Prostate gland (tissue), 2 donors: ENCODE results near the gene ROBO2. TPM values are rescaled to one million over a fixed set of nuclear protein-coding genes. Genes with fewer than 3 reads are reported as not detected.

ENCODE experiments used
- DNase-seq: peaks from one replicate; pipeline ENCODE4 v3.0.0-alpha.2; 2019; ENCODE audit warnings: low spot score
- H3K27ac ChIP-seq, 2 donors: fragments of 200-600 bp; sonication (generic); 2 replicates each; pipeline ENCODE4 v1.5.1; 2017 to 2019
- H3K27me3 ChIP-seq: fragments of 200-600 bp; sonication (generic); replicated peaks from 2 replicates; pipeline ENCODE4 v1.5.1; 2019; ENCODE audit not compliant: insufficient read depth
- H3K36me3 ChIP-seq, 2 donors: fragments of 200-600 bp; sonication (generic); 1 replicate in 1 of 2; 2 replicates in 1 of 2; pipeline versions ENCODE4 v1.5.1 to v1.8.1; 2017 to 2019
- H3K4me1 ChIP-seq: fragments of 200-600 bp; sonication (generic); replicated peaks from 2 replicates; pipeline ENCODE4 v1.5.1; 2019
- H3K4me3 ChIP-seq, 2 donors: fragments of 200-600 bp; sonication (generic); 2 replicates each; pipeline ENCODE4 v1.5.1; 2017 to 2019
- H3K9me3 ChIP-seq: fragments of 200-600 bp; sonication (generic); 2 replicates; pipeline ENCODE4 v1.5.1; 2017
- POLR2A ChIP-seq: fragments of 450-650 bp; IDR thresholded peaks from one replicate; pipeline ENCODE4 v1.6.1; 2016; ENCODE audit warnings: antibody characterized with exemption, mild to moderate bottlenecking
- POLR2AphosphoS5 ChIP-seq: sonication (generic); formaldehyde crosslinking; IDR thresholded peaks from one replicate; pipeline ENCODE4 v1.6.1; 2017; ENCODE audit warnings: antibody characterized with exemption
- WGBS: methylation state at CpG from one replicate; pipeline ENCODE4 v1.1.5; 2018; 5-methylcytosine and 5-hydroxymethylcytosine counted together
- intact Hi-C: fragments of 100-400 bp; cut with DNase I; formaldehyde crosslinking; loops from one replicate; pipeline ENCODE4 v1.14.2; 2022
- total RNA-seq, 2 donors: library from RNA; depleted of rRNA; stranded (reverse); fragments of >200 nt; gene quantifications; one replicate each; pipeline ENCODE4 v1.1.0, GENCODE V29; 2016
- TF ChIP-seq, protein P1 (sequence below), 4 experiments: fragments of 200-600 bp in 2 of 4; fragments of 450-650 bp in 2 of 4; sonication (generic) in 2 of 4; IDR thresholded peaks; 1 replicate in 3 of 4; 2 replicates in 1 of 4; pipeline ENCODE4 v1.5.1; 2016 to 2019; ENCODE audit warnings: antibody characterized with exemption in 4 of 4, mild to moderate bottlenecking in 2 of 4, moderate library complexity in 2 of 4

The ROBO2 gene
- total RNA-seq, 2 donors from 2014 or later = 3.6 to 18.2 TPM

DNA sequence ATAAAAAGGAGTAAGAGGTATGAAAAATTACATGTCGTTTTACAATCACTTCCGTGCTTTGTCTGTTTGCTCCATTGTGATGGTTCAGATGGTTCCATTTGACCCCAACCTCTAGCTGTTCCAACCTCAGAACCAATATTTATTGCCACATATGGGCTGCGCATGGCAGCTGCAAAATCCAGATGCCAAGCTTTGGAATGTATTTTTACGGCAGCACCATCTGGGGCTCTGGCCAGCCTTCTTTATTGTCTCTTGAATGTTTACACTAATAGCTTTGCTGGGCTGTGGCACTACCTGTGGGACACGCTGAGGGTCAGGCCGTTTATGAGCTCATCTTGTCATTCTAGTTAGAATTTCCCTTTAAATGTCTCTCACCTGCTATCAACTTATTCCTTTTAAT is 219.8 kb downstream of the ROBO2 start:
- Histone ChIP-seq H3K36me3 (no peaks in the 10 kb centered on the region), H3K27ac (no peak overlapping the region), H3K4me3 (no peak overlapping the region), H3K9me3 (no peaks in the 10 kb centered on the region), H3K4me1 (no peaks in the 10 kb centered on the region), H3K27me3 (no peaks in the 10 kb centered on the region)
- DNase-seq = no peak
- TF ChIP-seq POLR2A (no peak), POLR2AphosphoS5 (no peak)
- TF ChIP-seq, protein P1, sequence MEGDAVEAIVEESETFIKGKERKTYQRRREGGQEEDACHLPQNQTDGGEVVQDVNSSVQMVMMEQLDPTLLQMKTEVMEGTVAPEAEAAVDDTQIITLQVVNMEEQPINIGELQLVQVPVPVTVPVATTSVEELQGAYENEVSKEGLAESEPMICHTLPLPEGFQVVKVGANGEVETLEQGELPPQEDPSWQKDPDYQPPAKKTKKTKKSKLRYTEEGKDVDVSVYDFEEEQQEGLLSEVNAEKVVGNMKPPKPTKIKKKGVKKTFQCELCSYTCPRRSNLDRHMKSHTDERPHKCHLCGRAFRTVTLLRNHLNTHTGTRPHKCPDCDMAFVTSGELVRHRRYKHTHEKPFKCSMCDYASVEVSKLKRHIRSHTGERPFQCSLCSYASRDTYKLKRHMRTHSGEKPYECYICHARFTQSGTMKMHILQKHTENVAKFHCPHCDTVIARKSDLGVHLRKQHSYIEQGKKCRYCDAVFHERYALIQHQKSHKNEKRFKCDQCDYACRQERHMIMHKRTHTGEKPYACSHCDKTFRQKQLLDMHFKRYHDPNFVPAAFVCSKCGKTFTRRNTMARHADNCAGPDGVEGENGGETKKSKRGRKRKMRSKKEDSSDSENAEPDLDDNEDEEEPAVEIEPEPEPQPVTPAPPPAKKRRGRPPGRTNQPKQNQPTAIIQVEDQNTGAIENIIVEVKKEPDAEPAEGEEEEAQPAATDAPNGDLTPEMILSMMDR (IDR thresholded peaks at IDR 0.05) = no peak
- intact Hi-C loops = no loop called here
- 43% methylated on average over 6 of the region's 6 CpGs for WGBS

DNA sequence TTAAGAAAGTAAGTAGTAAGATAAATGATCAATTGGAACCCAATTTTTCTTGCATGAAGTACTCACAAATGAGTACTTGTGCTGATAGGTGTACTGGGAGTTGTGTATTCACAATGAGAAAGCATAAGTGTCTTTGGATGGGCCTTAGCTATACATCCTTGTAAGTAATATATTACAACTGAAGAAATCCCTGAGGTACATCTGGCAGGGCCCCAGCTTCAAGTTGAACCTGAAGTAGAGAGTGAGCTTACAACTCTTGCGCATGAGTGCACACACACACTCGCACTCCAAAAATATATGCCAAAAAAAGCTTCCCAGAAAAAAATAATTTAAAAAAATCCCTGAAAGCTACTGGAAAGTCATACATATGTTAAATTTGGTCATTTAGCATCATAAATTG is 222.5 kb downstream of the ROBO2 start:
- Histone ChIP-seq H3K4me1 (no peaks in the 10 kb centered on the region), H3K27me3 (no peaks in the 10 kb centered on the region), H3K4me3 (no peak overlapping the region), H3K36me3 (no peaks in the 10 kb centered on the region), H3K9me3 (no peaks in the 10 kb centered on the region), H3K27ac (no peak overlapping the region)
- 96% methylated on average over 2 of the region's 2 CpGs for WGBS
- TF ChIP-seq, protein P1 (IDR thresholded peaks at IDR 0.05) = no peak
- TF ChIP-seq POLR2A = no peak
- no peak for TF ChIP-seq POLR2AphosphoS5
- no peak for DNase-seq
- intact Hi-C loops = no loop called here

DNA sequence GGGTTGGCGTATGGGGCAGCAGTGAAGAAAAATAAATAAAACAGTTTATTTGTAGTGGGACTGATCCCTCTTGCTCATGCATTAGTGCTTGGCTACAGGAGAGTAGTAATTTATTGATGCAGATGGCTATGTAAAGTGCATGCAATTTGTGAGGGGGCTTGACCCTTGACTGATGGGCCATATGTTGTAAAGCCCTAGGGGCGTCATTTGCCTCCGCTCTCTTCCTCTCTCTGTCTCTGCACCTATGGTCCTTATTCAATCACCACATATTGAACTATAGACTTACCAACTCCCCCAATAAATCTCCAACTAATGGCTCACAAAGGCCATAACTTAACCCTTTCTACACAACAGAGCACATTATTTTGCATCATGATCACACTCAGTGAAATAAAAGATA is 227.7 kb downstream of the ROBO2 start:
- intact Hi-C loops = no loop called here
- 92% methylated on average over 3 of the region's 3 CpGs for WGBS
- TF ChIP-seq POLR2A = no peak
- TF ChIP-seq, protein P1 (IDR thresholded peaks at IDR 0.05) = no peak
- no peak for TF ChIP-seq POLR2AphosphoS5

DNA sequence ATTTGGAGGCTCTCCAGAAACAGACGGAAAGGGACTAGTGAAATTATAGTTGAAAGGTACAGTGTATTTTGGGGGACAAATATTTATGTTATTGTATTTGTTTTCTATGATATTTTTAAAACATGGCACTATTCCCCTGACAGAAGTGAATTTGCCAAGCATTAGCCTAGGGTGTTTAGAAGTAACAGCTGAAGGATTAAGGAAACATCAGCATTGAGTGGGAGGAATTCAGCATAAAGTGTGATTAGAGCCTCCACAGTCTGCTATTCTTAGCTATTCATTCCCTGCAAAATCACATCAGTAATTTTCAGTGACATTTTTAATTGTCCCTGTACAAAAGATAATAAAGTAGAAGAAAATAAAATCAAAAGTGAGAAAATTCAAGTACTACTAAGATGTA is 231.4 kb downstream of the ROBO2 start:
- H3K27me3 ChIP-seq = no peaks in the 10 kb centered on the region
- 66% methylated on average over 1 of the region's 1 CpG for WGBS
- no peak overlapping the region for H3K4me3 ChIP-seq
- TF ChIP-seq, protein P1 (IDR thresholded peaks at IDR 0.05) = no peak
- no peak for TF ChIP-seq POLR2A
- no peak for TF ChIP-seq POLR2AphosphoS5
- H3K4me1 ChIP-seq = no peaks in the 10 kb centered on the region
- no peak overlapping the region for H3K27ac ChIP-seq
- no peaks in the 10 kb centered on the region for H3K36me3 ChIP-seq
- intact Hi-C loops = no loop called here
- H3K9me3 ChIP-seq = no peaks in the 10 kb centered on the region
- DNase-seq = no peak

More for the DNA sequence above, 227.7 kb downstream of the ROBO2 start:
- Histone ChIP-seq H3K4me3 (no peak overlapping the region), H3K27ac (no peak overlapping the region), H3K9me3 (no peaks in the 10 kb centered on the region), H3K27me3 (no peaks in the 10 kb centered on the region), H3K36me3 (no peaks in the 10 kb centered on the region), H3K4me1 (no peaks in the 10 kb centered on the region)
- DNase-seq = no peak

DNA sequence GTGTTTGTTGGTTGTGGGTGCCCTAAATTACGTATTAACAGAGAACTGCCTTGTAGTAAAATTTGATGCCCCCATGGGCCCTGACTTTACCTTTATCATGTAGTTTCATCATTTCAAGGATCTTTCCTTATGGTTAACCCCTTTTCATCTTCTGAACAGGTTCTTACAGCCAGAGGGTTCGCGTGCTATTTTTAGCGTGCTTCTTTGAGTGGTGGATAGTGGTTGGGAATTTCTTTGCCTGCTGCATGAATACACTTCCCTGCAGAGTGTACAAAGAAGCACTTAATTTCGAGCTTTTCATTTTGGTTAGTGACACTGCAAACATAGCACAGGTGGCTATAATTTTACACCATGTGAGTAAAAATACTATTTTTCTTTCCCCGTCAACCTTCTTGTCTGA is 231.8 kb downstream of the ROBO2 start:
- intact Hi-C loops = no loop called here
- Histone ChIP-seq H3K27me3 (no peaks in the 10 kb centered on the region), H3K36me3 (no peaks in the 10 kb centered on the region), H3K9me3 (no peaks in the 10 kb centered on the region), H3K4me1 (no peaks in the 10 kb centered on the region), H3K27ac (no peak overlapping the region), H3K4me3 (no peak overlapping the region)
- TF ChIP-seq, protein P1 (IDR thresholded peaks at IDR 0.05) = no peak
- no peak for TF ChIP-seq POLR2A
- TF ChIP-seq POLR2AphosphoS5 = no peak
- 93% methylated on average over 6 of the region's 6 CpGs for WGBS
- no peak for DNase-seq
